Omental fat pad (tissue), 4 donors: ENCODE data around the gene TMC2. TPM values are rescaled to one million over a fixed set of nuclear protein-coding genes. Genes with fewer than 3 reads are reported as not detected.
"Not testable (repeated sequence)": the region's sequence is repeated elsewhere in the genome, so short reads cannot be mapped to it uniquely, and the experiment has no call there.

Source experiments
- ATAC-seq: fragments of 150-250 bp; one replicate; pipeline ENCODE4 v1.9.1; 2016; ENCODE audit warnings: mild to moderate bottlenecking, moderate library complexity; ENCODE audit not compliant: low FRiP score
- DNase-seq: peaks from one replicate; pipeline ENCODE4 v3.0.0-alpha.2; 2019; ENCODE audit warnings: low spot score
- CTCF ChIP-seq, 3 donors: fragments of 450-650 bp; IDR thresholded peaks; one replicate each; pipeline ENCODE4 v1.5.1; 2016 to 2017; ENCODE audit warnings: antibody characterized with exemption in 3 of 3, mild to moderate bottlenecking in 3 of 3, moderate library complexity in 2 of 3
- total RNA-seq, 4 donors: library from RNA; depleted of rRNA; stranded (reverse); fragments of >200 nt; gene quantifications; one replicate each; pipeline ENCODE4 v1.1.0, GENCODE V29; 2016

Gene TMC2
- under 1 TPM; 0.32 to 0.88 (median 0.53) TPM for total RNA-seq

- ATAC-seq, result no peak
- no peak for TF ChIP-seq CTCF (IDR thresholded peaks at IDR 0.05)
- DNase-seq, result no peak
Measured at GRCh38 chr20:2536560-2536986, at the start of gene TMC2. Gene TMC2, plus strand, starts transcription at chr20:2536573. Its CDS starts 49 bp downstream, at chr20:2536622.

- DNase-seq, ATAC-seq: not testable (repeated sequence)
Measured at GRCh38 chr20:2502808-2503384, 33.5 kb upstream of the TMC2 start.

GRCh38 chr20:2504803-2505202 lies 31.6 kb upstream of the TMC2 start:
- not testable (repeated sequence) for DNase-seq, ATAC-seq

GRCh38 chr20:2506426-2506825 lies 29.9 kb upstream of the TMC2 start:
- DNase-seq, ATAC-seq: not testable (repeated sequence)

GRCh38 chr20:2507464-2507863 lies 28.9 kb upstream of the TMC2 start:
- ATAC-seq, result no peak
- DNase-seq, result no peak

GRCh38 chr20:2507875-2508630 lies 28.3 kb upstream of the TMC2 start:
- TF ChIP-seq CTCF (IDR thresholded peaks at IDR 0.05), result no peak
- peak; percentile 33 for ATAC-seq
- DNase-seq, result no peak

More at GRCh38 chr20:2507464-2507863, 28.9 kb upstream of the TMC2 start:
- no peak for TF ChIP-seq CTCF (IDR thresholded peaks at IDR 0.05)

GRCh38 chr20:2508631-2509467 lies 27.5 kb upstream of the TMC2 start, which contains the start of gene ZNF343:
Gene ZNF343, minus strand, starts transcription at chr20:2508915. Its CDS starts 15,020 bp downstream, at chr20:2493895.
- TF ChIP-seq CTCF (IDR thresholded peaks at IDR 0.05), result no peak
- DNase-seq (peak; percentile 48), ATAC-seq (peak; percentile 98)

GRCh38 chr20:2509468-2509781 lies 26.9 kb upstream of the TMC2 start:
- DNase-seq (no peak), ATAC-seq (no peak)
- no peak for TF ChIP-seq CTCF (IDR thresholded peaks at IDR 0.05)
